ENCODE results near the gene FAM110A. TPM values are rescaled to one million over a fixed set of nuclear protein-coding genes. Genes with fewer than 3 reads are reported as not detected.

The FAM110A gene
- 2.5 TPM in 2 replicates for total RNA-seq

DNA sequence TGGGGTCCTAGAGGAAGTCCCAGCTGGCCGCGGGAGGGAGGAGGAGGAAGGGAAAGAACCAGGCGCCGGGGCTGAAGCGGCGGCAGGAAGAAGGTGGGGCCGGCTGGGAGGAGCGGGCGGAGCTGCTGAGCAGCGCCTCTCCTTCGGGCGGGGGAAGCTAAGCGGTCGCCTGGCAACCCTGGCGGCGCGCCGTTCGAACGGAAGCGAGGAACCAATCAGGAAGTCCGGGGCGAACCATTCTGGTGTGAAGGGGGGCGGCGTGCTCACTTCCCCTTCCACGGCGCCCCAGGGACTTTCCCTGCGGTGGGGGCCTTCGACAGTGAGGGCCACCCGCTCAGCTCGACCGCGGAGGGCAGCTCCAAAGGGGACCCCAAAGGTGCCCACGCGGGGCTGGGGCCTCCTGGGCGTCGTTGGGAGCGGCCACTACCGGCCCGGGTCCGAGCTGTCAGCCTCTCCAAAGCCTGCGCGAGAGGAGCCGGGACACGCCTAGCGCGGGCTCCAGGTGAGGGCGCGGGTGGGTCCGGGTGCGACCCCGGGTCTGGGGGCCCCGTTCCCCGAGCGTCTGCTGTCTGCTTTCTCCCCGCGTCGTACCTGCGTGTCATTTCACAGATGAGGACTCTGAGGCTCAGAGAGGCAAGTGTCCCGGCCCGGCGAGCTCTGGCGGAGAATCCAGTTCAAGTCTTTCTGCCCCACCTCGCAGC is at the start of gene FAM110A:
Gene FAM110A, plus strand, starts transcription at position 266 of the 701 bp plus-strand sequence. CDS start 11,090 bp downstream, outside the sequence.

Other genes starting within 250 kb of the FAM110A start
- gene TCF15, start 223.4 kb upstream of the FAM110A start, total RNA-seq, result 0.09 and 0.90 TPM in 2 replicates
- gene SRXN1, start 180.5 kb upstream of the FAM110A start, total RNA-seq, result 46.2 and 52.0 TPM in 2 replicates
- gene SCRT2, start 157.9 kb upstream of the FAM110A start, total RNA-seq, result not detected in 2 replicates
- gene SLC52A3, start 65.2 kb upstream of the FAM110A start, total RNA-seq, result under 0.01 TPM in 1 of 2 replicates, not detected in the other
- gene ANGPT4, start 82.6 kb downstream of the FAM110A start, total RNA-seq, result not detected in 2 replicates
- gene RSPO4, start 168.6 kb downstream of the FAM110A start, total RNA-seq, result not detected in 2 replicates